ENCODE measurements around the gene SYT2. TPM values are rescaled to one million over a fixed set of nuclear protein-coding genes. Genes with fewer than 3 reads are reported as not detected.

The SYT2 gene
- total RNA-seq, 1 experiment from 2014 or later, result 12.1 TPM

Other genes starting within 250 kb of the SYT2 start
- gene KDM5B, start 98.0 kb upstream of the SYT2 start, total RNA-seq (2021), result 222 to 226 TPM (median 225 TPM) in 3 replicates
- 11.2 to 13.2 TPM (median 11.7 TPM) in 3 replicates for gene PCAT6, start 100.5 kb upstream of the SYT2 start, total RNA-seq (2021)
- gene RABIF, start 178.7 kb upstream of the SYT2 start, total RNA-seq (2021), result 5.4 to 6.6 TPM (median 5.6 TPM) in 3 replicates
- gene KLHL12, start 216.8 kb upstream of the SYT2 start, total RNA-seq (2021), result 29.6 to 35.5 TPM (median 34.6 TPM) in 3 replicates
- gene ADIPOR1, start 247.9 kb upstream of the SYT2 start, total RNA-seq (2021), result 68.7 to 73.2 TPM (median 72.6 TPM) in 3 replicates

Data from WTC11 (cell line).